GM10266 (cell line): ENCODE data around the gene EIPR1.

Experiments
- DNase-seq: peaks from one replicate; pipeline ENCODE4 v3.0.0; 2012; ENCODE audit errors: extremely low spot score
- CTCF ChIP-seq: IDR thresholded peaks from 2 replicates; pipeline ENCODE4 v1.5.1; 2012; ENCODE audit warnings: mild to moderate bottlenecking, low read depth; ENCODE audit not compliant: control insufficient read depth, insufficient read depth; ENCODE audit errors: missing control alignments

Gene EIPR1

GRCh38 chr2:3173031-3173430 is 204.6 kb downstream of the EIPR1 start:
- no peak for TF ChIP-seq CTCF

DNA sequence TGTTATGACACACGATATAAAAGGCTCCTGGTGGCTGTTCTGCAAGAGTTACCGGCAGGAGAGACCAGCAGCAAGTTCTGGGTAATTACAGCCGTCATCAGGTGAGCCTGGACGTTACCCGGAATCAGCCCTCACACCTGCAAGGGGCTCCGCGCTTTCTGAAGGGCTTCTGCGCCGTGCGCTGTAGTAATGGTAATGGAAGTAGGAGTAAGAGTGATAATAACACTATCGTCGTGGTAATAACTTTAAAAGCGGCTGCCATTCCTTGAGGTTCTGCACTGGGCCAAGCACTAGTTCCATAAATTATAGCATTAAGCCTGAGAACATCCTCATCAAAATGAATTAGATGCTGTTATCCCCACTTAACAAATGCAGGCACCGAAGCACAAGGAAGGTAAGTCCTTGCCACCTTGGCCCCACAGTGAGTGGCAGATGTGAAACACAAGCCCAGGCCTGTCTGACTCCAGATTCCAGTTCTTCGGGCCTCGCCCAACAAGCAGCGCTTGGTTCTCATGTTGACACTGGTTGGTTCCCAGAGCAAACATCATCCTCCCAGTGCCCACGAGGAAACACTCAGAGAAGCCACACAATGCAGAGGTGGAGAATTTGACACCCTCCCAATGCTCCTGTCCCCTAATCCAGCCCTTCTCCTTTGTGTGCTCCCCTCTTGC is 205.2 kb downstream of the EIPR1 start:
- no peak for TF ChIP-seq CTCF
- no peak for DNase-seq

More at GRCh38 chr2:3173031-3173430, 204.6 kb downstream of the EIPR1 start:
- DNase-seq: no peak

DNA sequence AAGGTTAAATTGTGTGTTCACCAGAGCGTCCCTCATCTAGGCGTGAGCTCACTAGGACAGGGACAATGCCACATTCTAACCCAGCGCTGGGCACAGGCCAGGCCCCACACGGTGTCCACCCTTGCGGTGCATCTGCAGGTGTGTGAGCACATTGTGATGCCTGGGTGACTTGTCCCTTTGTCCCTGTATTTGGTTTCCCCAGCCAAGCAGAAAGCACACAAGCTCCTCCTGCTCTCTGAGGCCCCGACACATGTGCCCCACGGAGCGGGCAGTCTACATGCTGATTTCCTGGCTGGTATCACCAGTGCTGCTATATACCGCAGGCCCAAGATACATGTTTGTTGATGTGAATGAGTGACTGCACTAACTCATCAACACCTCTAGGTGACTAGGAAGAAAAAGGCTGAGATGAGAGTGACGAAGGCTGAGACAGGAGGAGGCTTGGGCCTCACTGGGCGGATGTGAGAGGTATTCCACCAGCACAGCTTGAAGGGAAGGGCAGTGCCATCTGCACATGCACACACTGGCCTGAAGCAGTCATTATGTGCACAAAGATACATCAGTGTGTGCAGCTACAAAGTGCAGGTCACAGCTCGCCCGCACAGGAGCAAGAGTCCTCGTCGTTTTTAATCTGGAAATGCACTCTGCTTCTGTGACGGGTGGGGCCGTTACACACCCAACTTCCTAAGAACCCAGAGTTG is 205.9 kb downstream of the EIPR1 start:
- no peak for DNase-seq
- TF ChIP-seq CTCF: no peak

DNA sequence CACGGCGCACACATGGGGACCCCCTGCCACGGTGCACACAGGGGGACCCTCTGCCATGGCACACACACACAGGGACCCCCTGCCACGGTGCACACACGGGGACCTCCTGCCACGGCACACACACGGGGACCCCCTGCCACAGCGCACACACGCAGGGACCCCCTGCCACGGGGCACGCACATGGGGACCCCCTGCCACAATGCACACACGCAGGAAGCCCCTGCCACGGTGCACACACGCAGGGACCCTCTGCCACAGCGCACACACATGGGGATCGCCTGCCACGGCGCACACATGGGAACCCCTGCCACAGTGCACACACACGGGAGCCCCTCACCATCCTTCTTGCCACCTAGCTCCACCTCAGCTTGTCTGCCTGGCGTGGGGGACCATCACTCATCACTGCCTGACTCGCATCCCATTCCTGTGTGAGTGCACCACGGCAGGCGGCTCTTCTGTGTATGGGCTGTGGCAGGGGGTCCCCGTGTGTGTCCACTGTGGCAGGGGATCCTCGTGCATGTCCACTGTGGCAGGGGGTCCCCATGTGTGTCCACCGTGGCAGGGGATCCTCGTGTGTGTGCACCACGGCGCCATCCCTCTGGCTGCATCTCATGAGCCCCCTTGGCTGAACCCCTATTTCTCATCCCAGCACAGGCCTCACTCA is 206.7 kb downstream of the EIPR1 start:
- TF ChIP-seq CTCF: no peak
- no peak for DNase-seq

DNA sequence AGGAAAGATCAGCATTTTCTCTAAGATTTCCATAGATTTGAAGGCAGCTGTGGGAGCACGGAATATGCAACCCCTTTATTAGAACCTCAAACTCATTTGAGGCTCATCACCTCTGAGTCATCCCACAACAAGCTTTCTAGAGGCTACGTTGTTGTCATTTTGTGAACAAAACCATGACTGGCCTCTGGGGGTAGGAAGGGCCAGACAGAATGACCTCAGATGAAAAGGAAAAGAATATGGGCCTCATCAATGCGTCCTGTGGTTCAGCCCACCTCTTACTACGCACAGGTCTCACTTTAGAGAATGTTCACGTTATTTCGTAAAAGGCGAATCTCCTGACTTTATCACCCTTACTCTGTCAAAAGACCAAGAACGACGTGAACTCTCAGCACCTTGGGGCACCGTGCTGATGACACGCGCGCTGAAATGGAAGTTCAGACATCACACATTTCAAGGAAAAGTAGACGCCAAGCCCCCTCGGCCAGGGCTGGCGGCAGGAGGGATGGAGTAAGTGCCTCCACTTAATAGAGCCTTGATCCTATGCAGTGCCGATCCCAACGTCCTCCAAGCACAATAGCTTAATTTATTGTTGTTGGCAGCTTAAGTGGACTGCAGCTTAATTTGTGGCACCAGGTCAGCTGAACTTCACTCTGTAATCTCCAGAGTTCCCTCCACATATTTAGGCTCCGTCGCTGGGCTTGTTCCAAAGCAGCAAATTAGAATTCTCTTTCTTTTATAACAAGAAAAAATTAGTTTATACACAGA is 208.3 kb downstream of the EIPR1 start:
- no peak for DNase-seq
- no peak for TF ChIP-seq CTCF

DNA sequence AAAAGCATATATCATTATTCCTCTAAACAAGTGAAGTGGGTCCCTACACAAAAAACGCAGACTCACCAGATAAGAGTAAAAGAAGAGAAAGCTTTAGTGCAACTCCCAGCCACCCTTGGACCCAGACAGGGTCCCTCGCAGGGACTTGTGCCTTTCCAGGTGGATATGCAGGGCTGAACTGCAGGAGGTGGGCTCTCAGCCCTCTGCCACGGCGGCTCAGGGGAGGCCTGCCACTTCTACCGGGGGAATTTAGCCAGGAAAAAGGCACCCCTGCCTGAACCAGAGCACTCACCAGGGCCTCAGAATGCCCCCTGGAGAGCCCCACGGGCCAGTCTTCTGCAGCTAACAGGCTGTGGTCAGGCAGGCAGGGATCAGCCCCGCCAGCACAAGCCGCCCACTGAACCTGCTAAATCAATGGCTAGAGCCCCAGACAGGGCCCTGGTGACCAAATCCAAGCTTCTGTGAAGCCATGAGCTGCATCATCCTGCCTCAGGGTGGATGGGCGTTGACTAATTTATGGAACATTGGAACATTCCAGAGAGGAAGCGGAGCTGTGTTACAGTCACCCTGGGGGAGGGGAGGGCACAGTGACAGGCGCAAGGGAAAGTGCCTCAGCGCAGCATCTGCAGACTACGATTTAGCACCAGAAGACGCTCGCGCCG is 209.3 kb downstream of the EIPR1 start:
- no peak for TF ChIP-seq CTCF
- no peak for DNase-seq
